GM18873 (cell line): ENCODE measurements around the gene L3MBTL4.
"Not testable (repeated sequence)": the region's sequence is repeated elsewhere in the genome, so short reads cannot be mapped to it uniquely, and the experiment has no call there.

Source experiments
- ATAC-seq: cut with Tn5 transposase; IDR thresholded peaks from one replicate; pipeline ENCODE4 v1.9.1; 2021; ENCODE audit warnings: mild to moderate bottlenecking, moderate library complexity, moderate number of reproducible peaks; ENCODE audit not compliant: unreplicated experiment, low FRiP score

Gene L3MBTL4

GRCh38 chr18:6207116-6207515 is 207.6 kb downstream of the L3MBTL4 start:
- ATAC-seq = no peak

DNA sequence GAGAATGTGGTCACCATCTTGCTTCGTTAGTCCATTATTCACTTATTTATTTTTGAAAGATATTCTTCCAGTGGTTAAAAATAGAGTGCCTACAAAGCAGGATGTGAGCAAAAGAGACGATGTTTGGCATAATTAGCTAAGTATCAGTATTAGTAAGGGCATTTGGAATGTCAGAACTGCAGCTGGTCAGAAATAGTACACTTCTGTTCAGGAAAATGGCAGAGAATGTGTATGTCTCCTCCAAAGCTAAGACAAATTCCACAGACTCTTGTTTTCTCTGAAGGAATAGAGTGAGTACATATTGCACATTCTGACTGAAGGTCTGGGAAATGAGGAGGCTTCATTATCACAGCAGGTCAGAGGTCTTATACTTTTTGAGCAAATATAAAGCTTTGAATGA is 209.0 kb downstream of the L3MBTL4 start:
- no peak for ATAC-seq

GRCh38 chr18:6204476-6204875 is 210.2 kb downstream of the L3MBTL4 start:
- no peak for ATAC-seq

- ATAC-seq = no peak
Measured at GRCh38 chr18:6203791-6204190, 210.9 kb downstream of the L3MBTL4 start.

- no peak for ATAC-seq
Measured at GRCh38 chr18:6202861-6203260, 211.8 kb downstream of the L3MBTL4 start.

- ATAC-seq = no peak
Measured at GRCh38 chr18:6200204-6200774, 214.4 kb downstream of the L3MBTL4 start.

GRCh38 chr18:6199777-6200176 is 214.9 kb downstream of the L3MBTL4 start:
- no peak for ATAC-seq

GRCh38 chr18:6198585-6198984 is 216.1 kb downstream of the L3MBTL4 start:
- ATAC-seq = no peak

- ATAC-seq = no peak
Measured at GRCh38 chr18:6194640-6195039, 220.1 kb downstream of the L3MBTL4 start.

DNA sequence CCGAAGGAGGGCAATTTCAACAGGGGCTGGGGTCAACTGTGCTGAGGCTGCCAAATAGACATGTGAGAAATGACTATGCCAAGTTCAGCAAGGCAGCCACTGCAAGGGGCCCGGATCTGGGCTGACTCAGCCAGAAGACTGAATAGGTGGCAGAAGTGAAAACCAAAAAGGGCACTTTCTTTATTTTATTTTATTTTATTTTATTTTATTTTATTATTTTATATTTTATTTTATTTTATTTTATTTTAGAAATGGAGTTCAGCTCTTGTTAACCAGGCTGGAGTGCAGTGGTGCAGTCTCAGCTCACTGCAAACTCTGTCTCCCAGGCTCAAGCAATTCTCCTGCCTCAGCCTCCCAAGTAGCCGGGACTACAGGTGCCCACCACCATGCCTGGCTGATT is 228.9 kb downstream of the L3MBTL4 start:
- ATAC-seq = not testable (repeated sequence)

DNA sequence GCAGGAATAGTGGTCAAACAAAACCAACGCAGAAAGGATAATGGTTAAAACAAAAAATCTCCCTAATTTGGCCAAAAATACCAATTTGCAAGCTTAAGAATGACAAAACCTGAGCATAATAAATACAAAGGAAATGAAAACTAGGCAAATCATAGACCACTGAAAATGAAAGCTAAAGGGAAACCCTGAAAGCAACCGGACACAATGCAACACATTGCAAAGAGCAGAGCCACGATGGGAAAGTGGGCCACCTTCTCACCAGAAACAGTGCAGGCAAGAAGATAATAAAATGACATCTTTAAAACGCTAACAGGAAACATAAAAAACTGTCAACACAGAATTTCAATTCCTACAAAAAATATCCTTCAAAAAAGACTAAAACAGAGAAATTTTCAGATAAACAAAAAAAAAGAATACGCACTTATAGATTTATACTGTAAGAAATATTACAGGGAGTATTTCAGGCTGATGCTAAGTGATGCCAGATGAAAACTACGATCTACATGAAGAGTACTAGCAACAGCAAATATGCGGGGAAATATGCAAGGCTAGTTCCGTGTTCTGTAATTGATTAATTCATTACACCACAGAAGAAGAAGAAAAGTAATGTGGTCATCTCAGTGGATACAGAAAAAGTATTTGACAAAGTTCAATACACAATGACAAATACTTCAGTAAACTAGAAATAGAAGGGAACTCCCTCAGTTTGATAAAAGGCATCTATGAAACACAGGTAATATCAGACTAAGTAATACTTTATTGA is 239.5 kb downstream of the L3MBTL4 start:
- no peak for ATAC-seq

DNA sequence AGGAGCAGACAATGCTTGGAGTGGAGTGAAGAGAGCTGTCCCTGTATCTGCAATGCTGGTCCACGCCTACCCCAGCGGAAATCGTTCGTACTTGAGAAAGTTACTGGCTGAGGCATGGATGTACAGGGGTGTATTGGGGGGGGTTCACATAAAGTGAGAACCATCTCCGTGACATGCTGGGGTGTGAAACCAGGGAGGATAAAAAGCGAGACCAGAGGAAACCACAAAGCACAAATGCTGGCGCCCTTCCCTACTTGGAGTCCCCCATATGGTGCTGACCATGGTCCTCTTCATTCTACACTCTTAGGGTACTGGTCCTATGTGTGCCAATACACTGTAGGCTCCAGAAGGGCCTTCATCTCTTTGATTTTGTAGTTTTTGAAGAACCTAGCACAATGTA is 244.1 kb downstream of the L3MBTL4 start:
- no peak for ATAC-seq

- ATAC-seq = no peak
Measured at GRCh38 chr18:6161549-6161948, 253.2 kb downstream of the L3MBTL4 start.

DNA sequence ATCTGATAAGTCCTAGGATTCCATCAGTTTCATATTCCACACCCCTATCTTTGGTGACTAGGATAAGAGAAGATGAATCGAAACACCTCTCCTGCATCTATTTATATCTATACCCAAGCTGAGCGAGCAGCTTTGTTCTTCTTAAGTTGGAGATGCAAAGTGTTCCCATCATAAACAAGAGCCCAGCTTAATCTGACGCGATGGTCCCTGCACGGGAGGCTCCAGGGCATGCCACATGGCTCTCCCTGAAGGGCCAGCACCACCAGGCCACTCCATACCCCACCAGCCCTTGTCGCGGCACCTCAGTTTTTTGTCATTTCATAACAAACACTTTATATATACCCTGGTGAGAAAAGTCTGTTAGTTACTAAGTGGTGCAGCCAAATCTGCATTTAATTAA is 255.3 kb downstream of the L3MBTL4 start:
- ATAC-seq = no peak

DNA sequence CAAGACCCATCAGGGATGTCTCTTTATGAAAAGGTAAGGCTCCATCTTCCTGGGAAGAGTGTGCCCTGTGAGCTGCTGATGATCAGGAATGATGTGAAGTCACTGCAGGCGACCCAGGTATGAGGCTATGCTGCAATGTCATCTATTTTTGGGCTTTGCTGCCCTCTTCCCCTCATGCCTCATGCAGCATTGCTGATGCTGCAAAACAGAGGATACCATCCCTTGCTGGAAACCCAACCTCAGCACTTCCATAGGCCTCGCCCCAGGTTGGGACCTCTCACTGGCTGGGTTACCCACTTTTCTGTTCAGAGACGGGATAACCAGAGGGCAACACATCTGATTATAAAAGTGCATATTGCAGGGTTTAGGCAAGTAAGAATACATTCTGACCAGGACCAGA is 255.8 kb downstream of the L3MBTL4 start:
- ATAC-seq = no peak

DNA sequence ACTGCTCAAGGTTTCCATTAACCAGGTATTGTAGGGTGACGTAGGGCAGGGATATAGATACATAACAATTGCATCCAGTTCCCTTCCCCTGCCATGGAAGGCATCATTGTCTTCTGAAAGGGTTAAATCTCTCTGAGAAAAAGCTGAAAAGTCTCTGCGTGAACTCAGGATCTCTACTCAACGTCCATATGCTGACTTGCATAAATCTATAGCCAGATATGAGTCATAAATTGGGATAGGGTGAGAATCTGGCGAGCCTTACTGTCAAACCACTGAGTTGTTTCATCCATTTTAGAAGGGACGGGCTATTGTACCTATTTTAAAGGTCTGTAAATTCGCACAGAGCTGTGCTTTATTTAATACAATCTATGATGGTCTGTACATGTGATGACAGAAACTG is 258.3 kb downstream of the L3MBTL4 start:
- no peak for ATAC-seq

DNA sequence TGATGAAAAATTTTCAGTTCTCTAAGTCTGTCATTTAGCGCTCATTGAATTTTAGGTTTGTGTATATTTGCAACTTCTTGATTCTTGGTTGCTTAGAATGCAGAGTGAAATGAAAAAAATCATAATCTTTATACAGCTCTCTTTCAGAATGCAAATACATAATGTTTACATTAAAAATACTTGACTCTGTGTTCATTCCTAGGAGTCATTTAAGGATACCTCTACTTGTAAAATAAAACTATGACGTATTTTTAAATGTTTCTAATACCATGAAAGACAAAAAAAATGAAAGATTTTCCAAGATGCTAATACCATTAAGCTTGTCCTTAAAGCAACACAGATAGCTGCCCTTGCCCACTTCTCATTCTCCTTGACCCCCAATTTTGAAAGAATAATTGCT is 259.0 kb downstream of the L3MBTL4 start:
- no peak for ATAC-seq

DNA sequence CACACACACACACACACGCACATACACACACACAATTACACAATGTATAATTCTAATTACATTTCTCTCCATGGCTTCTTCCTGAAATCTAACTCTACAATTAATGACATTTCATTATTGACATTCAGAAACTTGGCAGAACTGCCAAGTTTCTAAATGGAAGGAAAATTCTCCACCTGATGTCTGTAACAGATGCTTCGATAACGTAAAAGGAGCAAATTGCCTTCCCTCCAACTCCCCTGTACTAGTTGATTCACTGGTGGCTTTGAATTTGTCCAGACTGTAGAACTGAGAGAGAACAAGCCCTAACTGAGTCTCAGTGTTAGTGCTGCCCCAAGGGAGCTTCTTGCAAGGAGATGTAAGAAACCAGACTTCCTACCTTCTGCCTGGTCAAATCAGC is 264.3 kb downstream of the L3MBTL4 start:
- ATAC-seq = no peak

DNA sequence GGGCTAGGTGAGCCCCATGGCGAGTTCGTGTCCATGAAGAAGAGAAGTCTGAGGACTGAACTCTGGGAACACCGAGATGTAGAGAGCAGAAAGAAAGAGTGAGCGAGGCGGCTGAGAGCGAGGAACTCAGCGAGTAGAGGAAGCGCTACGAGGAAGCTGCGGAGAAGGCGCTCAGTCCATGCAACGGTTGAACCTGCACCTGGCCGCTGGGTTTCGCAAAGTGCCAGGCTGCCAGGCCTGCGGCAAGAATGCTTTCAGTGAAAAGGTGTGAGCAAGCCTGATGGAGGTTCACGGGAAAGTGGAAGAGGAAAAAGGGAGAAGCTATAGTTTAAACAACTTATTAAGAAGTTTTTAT is 268.4 kb downstream of the L3MBTL4 start:
- ATAC-seq = no peak

- ATAC-seq = no peak
Measured at GRCh38 chr18:6145645-6146306, 268.9 kb downstream of the L3MBTL4 start.

DNA sequence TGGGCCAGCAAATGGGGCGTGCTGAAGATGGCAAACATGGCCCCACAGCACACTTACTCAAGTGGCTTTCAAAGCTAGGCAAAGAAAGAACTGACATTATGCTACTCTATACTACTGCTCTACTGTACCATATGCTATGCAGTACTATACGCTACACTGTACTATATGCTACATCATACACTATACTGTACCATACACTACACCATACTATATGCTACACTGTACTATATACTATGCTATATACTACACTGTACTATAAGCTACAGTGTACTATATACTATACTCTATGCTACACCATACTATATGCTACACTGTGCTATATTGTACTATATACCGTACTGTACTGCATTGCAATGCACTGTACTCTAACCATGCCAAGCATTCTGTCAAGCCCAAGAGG is 275.7 kb downstream of the L3MBTL4 start:
- no peak for ATAC-seq

DNA sequence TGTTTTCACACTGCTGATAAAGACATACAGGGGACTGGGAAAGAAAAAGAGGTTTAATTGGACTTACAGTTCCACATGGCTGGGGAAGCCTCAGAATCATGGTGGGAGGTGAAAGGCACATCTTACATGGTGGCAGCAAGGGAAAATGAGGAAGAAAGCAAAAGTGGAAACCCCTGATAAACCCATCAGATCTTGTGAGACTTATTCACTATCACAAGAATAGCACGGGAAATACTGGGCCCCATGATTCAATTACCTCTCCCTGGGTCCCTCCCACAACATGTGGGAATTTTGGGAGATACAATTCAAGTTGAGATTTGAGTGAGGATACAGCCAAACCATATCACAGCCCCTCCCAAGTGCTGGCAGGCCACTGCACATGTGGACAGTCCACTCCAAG is 278.8 kb downstream of the L3MBTL4 start:
- not testable (repeated sequence) for ATAC-seq
